ENCODE measurements around the gene RNF169. TPM values are rescaled to one million over a fixed set of nuclear protein-coding genes. Genes with fewer than 3 reads are reported as not detected.

Gene RNF169
- total RNA-seq, 2 donors from 2014 or later: 12.4 to 13.2 TPM

GRCh38 chr11:74739546-74740270, 8.9 kb upstream of the RNF169 start:
- TF ChIP-seq CTCF (IDR thresholded peaks at IDR 0.05): peak; percentile 87
- Histone ChIP-seq H3K27me3 (no peaks in the 10 kb centered on the region), H3K4me1 (no peaks in the 10 kb centered on the region), H3K27ac (no peak overlapping the region), H3K9ac (ENCODE audit: low read depth in 2 of 2, low read length in 2 of 2) (no peak overlapping the region), H3K4me3 (no peak overlapping the region), H3K9me3 (no peaks in the 10 kb centered on the region), H3K36me3 (no peaks in the 10 kb centered on the region)
- intact Hi-C loops (cut with DNase I): no loop called here
- peak; percentile 36 for DNase-seq

- H3K36me3 ChIP-seq: no peaks in the 10 kb centered on the region
- TF ChIP-seq CTCF (IDR thresholded peaks at IDR 0.05): no peak
- no peaks in the 10 kb centered on the region for H3K4me1 ChIP-seq
- intact Hi-C loops (cut with DNase I): no loop called here
- H3K27me3 ChIP-seq: no peaks in the 10 kb centered on the region
- H3K9me3 ChIP-seq: no peaks in the 10 kb centered on the region
- no peak overlapping the region for H3K9ac ChIP-seq (ENCODE audit: low read depth in 2 of 2, low read length in 2 of 2)
- H3K4me3 ChIP-seq: no peak overlapping the region
- H3K27ac ChIP-seq: no peak overlapping the region
- DNase-seq: no peak
Observed at GRCh38 chr11:74742070-74742469, 6.6 kb upstream of the RNF169 start.

GRCh38 chr11:74743640-74744039, 5.0 kb upstream of the RNF169 start:
- no peaks in the 10 kb centered on the region for H3K36me3 ChIP-seq
- no peak for DNase-seq
- no peaks in the 10 kb centered on the region for H3K27me3 ChIP-seq
- no peak for TF ChIP-seq CTCF (IDR thresholded peaks at IDR 0.05)
- H3K4me1 ChIP-seq: no peaks in the 10 kb centered on the region
- H3K9me3 ChIP-seq: no peaks in the 10 kb centered on the region
- intact Hi-C loops (cut with DNase I): no loop called here
- no peak overlapping the region for H3K27ac ChIP-seq
- H3K4me3 ChIP-seq: no peak overlapping the region
- no peak overlapping the region for H3K9ac ChIP-seq (ENCODE audit: low read depth in 2 of 2, low read length in 2 of 2)

GRCh38 chr11:74744277-74744676, 4.4 kb upstream of the RNF169 start:
- Histone ChIP-seq H3K4me1 (no peaks in the 10 kb centered on the region), H3K27ac (no peak overlapping the region), H3K27me3 (no peaks in the 10 kb centered on the region), H3K9me3 (no peaks in the 10 kb centered on the region), H3K36me3 (no peaks in the 10 kb centered on the region), H3K9ac (ENCODE audit: low read depth in 2 of 2, low read length in 2 of 2) (no peak overlapping the region), H3K4me3 (no peak overlapping the region)
- intact Hi-C loops (cut with DNase I): no loop called here
- TF ChIP-seq CTCF (IDR thresholded peaks at IDR 0.05): no peak
- no peak for DNase-seq

GRCh38 chr11:74746868-74747267, 1.8 kb upstream of the RNF169 start:
- intact Hi-C loops (cut with DNase I): no loop called here
- Histone ChIP-seq H3K36me3 (no peaks in the 10 kb centered on the region), H3K9me3 (no peaks in the 10 kb centered on the region), H3K9ac (ENCODE audit: low read depth in 2 of 2, low read length in 2 of 2) (no peak overlapping the region), H3K4me3 (no peak overlapping the region), H3K27ac (no peak overlapping the region), H3K4me1 (peaks cover 4% of the 10 kb centered on the region), H3K27me3 (no peaks in the 10 kb centered on the region)
- TF ChIP-seq CTCF (IDR thresholded peaks at IDR 0.05): no peak
- DNase-seq: no peak
